Mesothelial cell of epicardium (in vitro differentiated cells): ENCODE measurements around the gene ENOPH1. TPM values are rescaled to one million over a fixed set of nuclear protein-coding genes. Genes with fewer than 3 reads are reported as not detected.

ENCODE experiments used
- DNase-seq, 2 experiments: peaks; one replicate each; pipeline ENCODE4 v3.0.0; 2021; ENCODE audit warnings: low spot score in 2 of 2; ENCODE audit not compliant: unreplicated experiment in 2 of 2
- H3K27ac Mint-ChIP-seq: 2 replicates; pipeline ENCODE4 v1.8.0; 2021; ENCODE audit warnings: mixed read lengths
- H3K27me3 Mint-ChIP-seq: 2 replicates; pipeline ENCODE4 v1.8.0; 2021; ENCODE audit warnings: low read depth, mixed read lengths
- H3K36me3 Mint-ChIP-seq: 2 replicates; pipeline ENCODE4 v1.8.0; 2021; ENCODE audit warnings: mixed read lengths
- H3K4me1 Mint-ChIP-seq: 2 replicates; pipeline ENCODE4 v1.8.0; 2021; ENCODE audit warnings: mixed read lengths
- H3K4me3 Mint-ChIP-seq: 2 replicates; pipeline ENCODE4 v1.8.0; 2021; ENCODE audit warnings: mild to moderate bottlenecking, moderate library complexity, mixed read lengths
- H3K9me3 Mint-ChIP-seq: 2 replicates; pipeline ENCODE4 v1.8.0; 2021; ENCODE audit warnings: mixed read lengths
- CTCF ChIP-seq: fragments of 200-600 bp; sonication (generic); IDR thresholded peaks from one replicate; pipeline ENCODE4 v1.5.0; 2021; ENCODE audit warnings: antibody characterized with exemption; ENCODE audit not compliant: unreplicated experiment
- total RNA-seq: library from RNA; stranded (reverse); gene quantifications from 3 replicates; pipeline ENCODE4 v1.2.1, GENCODE V29; 2021

The ENOPH1 gene
- total RNA-seq, 1 donor from 2014 or later = 27.5 TPM

GRCh38 chr4:82422616-82423015 lies 7.8 kb upstream of the ENOPH1 start:
- H3K4me1 Mint-ChIP-seq = peaks cover 24% of the 10 kb centered on the region
- no peak for TF ChIP-seq CTCF
- peaks cover 6% of the 10 kb centered on the region for H3K27me3 Mint-ChIP-seq
- H3K27ac Mint-ChIP-seq = no peak overlapping the region
- H3K9me3 Mint-ChIP-seq = no peaks in the 10 kb centered on the region
- peaks cover 43% of the 10 kb centered on the region for H3K36me3 Mint-ChIP-seq
- H3K4me3 Mint-ChIP-seq = no peak overlapping the region
- no peak for DNase-seq

DNA sequence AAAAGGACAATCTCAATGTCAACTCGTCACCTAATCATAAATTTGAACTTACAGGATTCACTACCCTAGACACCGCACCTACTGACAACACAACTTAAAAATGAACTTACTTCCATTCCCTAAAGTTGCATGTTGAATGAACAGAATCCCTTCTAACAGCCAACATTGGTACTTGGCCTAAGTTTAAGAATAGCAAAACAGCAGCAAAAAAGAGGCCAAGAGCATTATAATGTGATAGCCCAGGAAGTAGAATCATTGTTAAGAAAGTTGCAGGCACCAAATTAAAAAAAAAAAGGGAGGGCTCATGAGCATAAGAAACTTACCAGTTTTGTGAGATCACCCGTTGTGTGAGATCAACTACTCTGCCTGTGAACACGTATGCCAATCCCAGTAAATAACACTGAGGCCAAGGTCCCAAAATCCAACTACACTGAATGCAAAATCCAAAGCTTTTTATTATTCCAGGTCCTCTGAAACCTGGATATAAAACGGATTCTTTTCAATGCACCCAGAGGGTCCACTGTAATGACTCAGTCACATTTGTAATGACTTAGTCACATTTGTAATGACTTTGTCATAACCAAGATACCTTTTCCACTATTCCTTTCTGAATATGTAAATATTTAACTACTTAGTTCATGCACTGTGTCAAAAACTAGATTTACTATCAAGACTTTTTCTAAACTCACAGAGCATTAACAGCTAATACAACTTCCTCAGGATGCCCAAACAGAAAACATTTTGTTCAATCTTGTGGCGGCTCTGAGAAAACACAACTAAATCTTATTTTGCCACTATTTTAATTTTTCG lies 6.9 kb upstream of the ENOPH1 start:
- H3K4me3 Mint-ChIP-seq = no peak overlapping the region
- peak overlapping the region; percentile 22 for H3K27ac Mint-ChIP-seq
- H3K36me3 Mint-ChIP-seq = peaks cover 49% of the 10 kb centered on the region
- no peak for TF ChIP-seq CTCF
- H3K9me3 Mint-ChIP-seq = no peaks in the 10 kb centered on the region
- H3K4me1 Mint-ChIP-seq = peaks cover 30% of the 10 kb centered on the region
- H3K27me3 Mint-ChIP-seq = no peaks in the 10 kb centered on the region
- no peak for DNase-seq

- no peak for TF ChIP-seq CTCF
- no peak for DNase-seq
- Mint-ChIP-seq H3K27ac (peak overlapping the region; percentile 16), H3K9me3 (no peaks in the 10 kb centered on the region), H3K27me3 (no peaks in the 10 kb centered on the region), H3K4me1 (peaks cover 30% of the 10 kb centered on the region), H3K36me3 (peaks cover 55% of the 10 kb centered on the region), H3K4me3 (no peak overlapping the region)
Observed at GRCh38 chr4:82425478-82425877, 4.9 kb upstream of the ENOPH1 start.

DNA sequence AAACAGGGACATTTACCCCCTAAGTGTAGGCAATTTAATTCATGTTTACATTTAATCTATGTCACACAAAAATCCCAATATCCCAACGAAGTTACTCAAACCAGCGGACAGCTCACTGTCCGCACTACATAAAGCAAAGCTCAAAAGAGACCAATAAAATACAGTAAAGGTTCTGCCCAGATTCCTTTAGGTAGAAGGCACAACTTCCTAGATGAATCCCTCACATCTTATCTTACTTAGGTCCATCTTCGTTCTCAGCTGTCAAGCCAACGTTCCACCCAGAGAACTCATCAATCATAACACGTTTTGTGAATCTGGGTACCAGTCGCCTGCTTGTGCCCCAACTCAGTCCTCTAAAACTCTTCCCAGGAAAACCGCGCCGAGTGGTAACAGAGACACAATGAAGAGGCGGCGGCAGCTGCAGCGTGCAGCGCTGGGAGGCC lies 1.8 kb upstream of the ENOPH1 start:
- H3K9me3 Mint-ChIP-seq = no peaks in the 10 kb centered on the region
- DNase-seq = no peak
- H3K36me3 Mint-ChIP-seq = peaks cover 48% of the 10 kb centered on the region
- no peak for TF ChIP-seq CTCF
- peaks cover 45% of the 10 kb centered on the region for H3K4me1 Mint-ChIP-seq
- H3K27ac Mint-ChIP-seq = peak overlapping the region; percentile 100
- no peaks in the 10 kb centered on the region for H3K27me3 Mint-ChIP-seq
- peak overlapping the region; percentile 100 for H3K4me3 Mint-ChIP-seq

DNA sequence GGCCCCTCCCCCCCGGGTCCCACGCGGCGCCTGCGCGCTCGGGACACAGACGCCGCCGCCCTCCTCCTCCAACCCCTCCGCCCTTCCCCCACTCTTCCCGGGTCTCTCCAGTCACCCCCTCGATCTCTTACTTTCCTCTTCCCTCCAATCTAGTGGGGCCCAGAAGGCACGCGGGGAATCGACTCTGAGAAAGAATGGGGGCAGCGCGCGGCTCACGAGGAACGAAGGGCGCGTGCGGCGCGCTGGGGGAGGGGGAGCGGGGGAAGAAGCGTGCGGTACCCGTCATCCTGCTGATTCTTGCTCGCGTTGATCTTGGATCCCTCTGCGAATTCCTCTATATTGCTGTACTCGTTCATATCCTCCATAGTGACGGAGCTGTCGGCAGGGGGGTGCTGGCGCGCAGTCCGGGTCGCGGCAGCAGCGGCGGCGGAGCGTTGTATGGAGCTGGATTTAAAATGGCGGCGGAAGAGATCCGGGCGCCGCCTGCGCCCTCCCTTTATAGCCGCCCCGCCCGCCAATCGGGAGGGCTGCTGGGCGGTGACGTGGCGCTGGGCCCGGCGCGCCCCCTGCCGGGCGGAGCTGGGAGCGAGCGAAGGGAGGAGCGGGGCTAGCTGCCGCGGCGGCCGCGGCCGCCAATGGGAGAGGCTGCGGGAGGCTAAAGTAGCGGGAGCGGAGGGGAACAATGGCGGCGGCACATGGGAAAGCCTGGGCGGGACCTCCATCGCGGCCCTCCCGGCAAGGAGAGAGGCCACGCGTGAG lies 1.2 kb upstream of the ENOPH1 start:
- H3K36me3 Mint-ChIP-seq = peaks cover 45% of the 10 kb centered on the region
- DNase-seq = peak; percentile 90 to 99
- peak; percentile 98 for TF ChIP-seq CTCF
- H3K4me1 Mint-ChIP-seq = peaks cover 47% of the 10 kb centered on the region
- H3K4me3 Mint-ChIP-seq = peak overlapping the region; percentile 100
- peak overlapping the region; percentile 100 for H3K27ac Mint-ChIP-seq
- H3K9me3 Mint-ChIP-seq = no peaks in the 10 kb centered on the region
- no peaks in the 10 kb centered on the region for H3K27me3 Mint-ChIP-seq
